ENCODE data around the gene DRAM1.

Gene DRAM1

GRCh38 chr12:101830367-101831325, 46.7 kb upstream of the DRAM1 start, which contains the start of gene GNPTAB:
GNPTAB (minus strand) TSS chr12:101830959; CDS start chr12:101830675, 284 bp downstream.
- Histone ChIP-seq H3K27ac (ENCODE audit: low read depth, low read length) (0 out of 2 replicates have a peak within 1 kb of the TSS, but pooled peaks have one; percentile 16), H3K9me3 (ENCODE audit: control insufficient read depth, insufficient read depth, low read length) (no peaks in the 10 kb centered on the region), H3K4me1 (ENCODE audit: control insufficient read depth, low read length) (peaks cover 38% of the 10 kb centered on the region), H3K36me3 (ENCODE audit: control insufficient read depth, low read length) (0 out of 2 replicates have a peak, but pooled peaks cover 3% of the 10 kb centered on the region), H3F3A (ENCODE audit: control insufficient read depth, insufficient read depth) (no peaks in the 10 kb centered on the region), H3K9me2 (replicated peaks; ENCODE audit: control insufficient read depth, low read length) (no peaks in the 10 kb centered on the region), H3K4me2 (ENCODE audit: low read length) (peak within 1 kb of the TSS; percentile 98), H4K20me1 (ENCODE audit: control insufficient read depth, insufficient read depth, low read depth, low read length) (no peaks in the 10 kb centered on the region), H3K4me3 (ENCODE audit: low read length) (peak within 1 kb of the TSS; percentile 96), H3K79me2 (ENCODE audit: control insufficient read depth, low read length) (peaks cover 36% of the 10 kb centered on the region), H3K27me3 (ENCODE audit: control insufficient read depth, low read length) (no peaks in the 10 kb centered on the region)
- TF ChIP-seq EZH2phosphoT487 (IDR thresholded peaks at IDR 0.05; ENCODE audit: borderline replicate concordance, low read length) (no peak), CTCF (IDR thresholded peaks at IDR 0.05; ENCODE audit: low read depth, low read length, poor library complexity, severe bottlenecking) (peak; percentile 60)

- H3K36me3 ChIP-seq (ENCODE audit: control insufficient read depth, low read length): 0 out of 2 replicates have a peak, but pooled peaks cover 3% of the 10 kb centered on the region
- H3F3A ChIP-seq (ENCODE audit: control insufficient read depth, insufficient read depth): peaks cover 3% of the 10 kb centered on the region; the same call in 1 of the 2 replicates
- no peaks in the 10 kb centered on the region for H4K20me1 ChIP-seq (ENCODE audit: control insufficient read depth, insufficient read depth, low read depth, low read length)
- peaks cover 26% of the 10 kb centered on the region for H3K4me1 ChIP-seq (ENCODE audit: control insufficient read depth, low read length)
- TF ChIP-seq EZH2phosphoT487 (IDR thresholded peaks at IDR 0.05; ENCODE audit: borderline replicate concordance, low read length) (no peak), CTCF (IDR thresholded peaks at IDR 0.05; ENCODE audit: low read depth, low read length, poor library complexity, severe bottlenecking) (no peak)
- H3K4me2 ChIP-seq (ENCODE audit: low read length): no peak overlapping the region
- H3K27ac ChIP-seq (ENCODE audit: low read depth, low read length): no peak overlapping the region
- H3K9me3 ChIP-seq (ENCODE audit: control insufficient read depth, insufficient read depth, low read length): no peaks in the 10 kb centered on the region
- no peaks in the 10 kb centered on the region for H3K27me3 ChIP-seq (ENCODE audit: control insufficient read depth, low read length)
- no peaks in the 10 kb centered on the region for H3K9me2 ChIP-seq (replicated peaks; ENCODE audit: control insufficient read depth, low read length)
- H3K79me2 ChIP-seq (ENCODE audit: control insufficient read depth, low read length): peaks cover 26% of the 10 kb centered on the region
- no peak overlapping the region for H3K4me3 ChIP-seq (ENCODE audit: low read length)
These were observed 45.4 kb upstream of the DRAM1 start for GRCh38 chr12:101832030-101832429.

GRCh38 chr12:101838628-101839323, 38.6 kb upstream of the DRAM1 start:
- no peaks in the 10 kb centered on the region for H3K9me2 ChIP-seq (replicated peaks; ENCODE audit: control insufficient read depth, low read length)
- no peaks in the 10 kb centered on the region for H4K20me1 ChIP-seq (ENCODE audit: control insufficient read depth, insufficient read depth, low read depth, low read length)
- H3K79me2 ChIP-seq (ENCODE audit: control insufficient read depth, low read length): no peaks in the 10 kb centered on the region
- peaks cover 17% of the 10 kb centered on the region for H3K4me1 ChIP-seq (ENCODE audit: control insufficient read depth, low read length)
- H3K27me3 ChIP-seq (ENCODE audit: control insufficient read depth, low read length): no peaks in the 10 kb centered on the region
- peak overlapping the region; percentile 42 for H3K4me3 ChIP-seq (ENCODE audit: low read length)
- H3F3A ChIP-seq (ENCODE audit: control insufficient read depth, insufficient read depth): peaks cover 3% of the 10 kb centered on the region; the same call in 1 of the 2 replicates
- H3K27ac ChIP-seq (ENCODE audit: low read depth, low read length): peak overlapping the region; percentile 30
- no peaks in the 10 kb centered on the region for H3K36me3 ChIP-seq (ENCODE audit: control insufficient read depth, low read length)
- peak overlapping the region; percentile 61 for H3K4me2 ChIP-seq (ENCODE audit: low read length)
- TF ChIP-seq CTCF (IDR thresholded peaks at IDR 0.05; ENCODE audit: low read depth, low read length, poor library complexity, severe bottlenecking): no peak
- TF ChIP-seq EZH2phosphoT487 (IDR thresholded peaks at IDR 0.05; ENCODE audit: borderline replicate concordance, low read length): no peak
- H3K9me3 ChIP-seq (ENCODE audit: control insufficient read depth, insufficient read depth, low read length): no peaks in the 10 kb centered on the region
